Upper lobe of left lung (tissue), 4 donors: ENCODE measurements around the gene GRM5.

Experiments
- EP300 ChIP-seq, 4 donors: sonication (generic); formaldehyde crosslinking; IDR thresholded peaks; one replicate each; pipeline ENCODE4 v1.5.1; 2017; ENCODE audit warnings: antibody characterized with exemption in 4 of 4, control low read depth in 2 of 4
- POLR2A ChIP-seq, 4 donors: fragments of 450-650 bp; IDR thresholded peaks; one replicate each; pipeline ENCODE4 v1.5.1; 2016 to 2017; ENCODE audit warnings: antibody characterized with exemption in 4 of 4, mild to moderate bottlenecking in 2 of 4
- POLR2AphosphoS5 ChIP-seq, 2 donors: sonication (generic); formaldehyde crosslinking; IDR thresholded peaks; one replicate each; pipeline ENCODE4 v1.5.1; 2017; ENCODE audit warnings: antibody characterized with exemption in 2 of 2
- TF ChIP-seq, protein P1 (sequence below), 6 experiments: fragments of 450-650 bp in 4 of 6; fragments of 200-600 bp in 2 of 6; sonication (generic) in 2 of 6; IDR thresholded peaks; one replicate each; pipeline ENCODE4 v1.5.1; 2016 to 2019; ENCODE audit warnings: antibody characterized with exemption in 6 of 6

DNA sequence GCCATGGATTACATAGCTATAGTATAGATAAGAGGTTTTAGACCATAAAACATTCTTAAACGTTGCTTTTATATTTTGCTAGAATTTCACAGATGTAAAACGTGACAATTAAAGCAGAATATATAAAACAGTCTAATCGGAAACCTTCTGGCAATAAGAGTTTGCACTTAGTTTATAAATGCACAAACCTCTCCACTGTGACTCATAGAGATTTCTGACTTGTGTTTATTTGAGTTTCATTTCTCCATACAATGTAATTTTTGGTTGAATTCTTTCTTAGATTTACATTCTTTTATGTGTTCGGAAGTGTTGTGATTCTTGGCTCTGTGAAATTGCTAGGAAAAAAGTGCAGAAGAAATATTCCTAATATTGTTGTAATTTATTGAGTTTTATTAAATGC is 439.6 kb downstream of the GRM5 start:
- TF ChIP-seq, protein P1, sequence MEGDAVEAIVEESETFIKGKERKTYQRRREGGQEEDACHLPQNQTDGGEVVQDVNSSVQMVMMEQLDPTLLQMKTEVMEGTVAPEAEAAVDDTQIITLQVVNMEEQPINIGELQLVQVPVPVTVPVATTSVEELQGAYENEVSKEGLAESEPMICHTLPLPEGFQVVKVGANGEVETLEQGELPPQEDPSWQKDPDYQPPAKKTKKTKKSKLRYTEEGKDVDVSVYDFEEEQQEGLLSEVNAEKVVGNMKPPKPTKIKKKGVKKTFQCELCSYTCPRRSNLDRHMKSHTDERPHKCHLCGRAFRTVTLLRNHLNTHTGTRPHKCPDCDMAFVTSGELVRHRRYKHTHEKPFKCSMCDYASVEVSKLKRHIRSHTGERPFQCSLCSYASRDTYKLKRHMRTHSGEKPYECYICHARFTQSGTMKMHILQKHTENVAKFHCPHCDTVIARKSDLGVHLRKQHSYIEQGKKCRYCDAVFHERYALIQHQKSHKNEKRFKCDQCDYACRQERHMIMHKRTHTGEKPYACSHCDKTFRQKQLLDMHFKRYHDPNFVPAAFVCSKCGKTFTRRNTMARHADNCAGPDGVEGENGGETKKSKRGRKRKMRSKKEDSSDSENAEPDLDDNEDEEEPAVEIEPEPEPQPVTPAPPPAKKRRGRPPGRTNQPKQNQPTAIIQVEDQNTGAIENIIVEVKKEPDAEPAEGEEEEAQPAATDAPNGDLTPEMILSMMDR (IDR thresholded peaks at IDR 0.05), result no peak
- no peak for TF ChIP-seq POLR2AphosphoS5 (IDR thresholded peaks at IDR 0.05)
- TF ChIP-seq POLR2A (IDR thresholded peaks at IDR 0.05), result no peak
- TF ChIP-seq EP300 (IDR thresholded peaks at IDR 0.05), result no peak
